Central memory CD4-positive, alpha-beta T cell (primary cell): ENCODE data around the gene NRXN3.

Experiments
- DNase-seq: peaks from one replicate; pipeline ENCODE4 v3.0.0; 2022

NRXN3 gene

DNA sequence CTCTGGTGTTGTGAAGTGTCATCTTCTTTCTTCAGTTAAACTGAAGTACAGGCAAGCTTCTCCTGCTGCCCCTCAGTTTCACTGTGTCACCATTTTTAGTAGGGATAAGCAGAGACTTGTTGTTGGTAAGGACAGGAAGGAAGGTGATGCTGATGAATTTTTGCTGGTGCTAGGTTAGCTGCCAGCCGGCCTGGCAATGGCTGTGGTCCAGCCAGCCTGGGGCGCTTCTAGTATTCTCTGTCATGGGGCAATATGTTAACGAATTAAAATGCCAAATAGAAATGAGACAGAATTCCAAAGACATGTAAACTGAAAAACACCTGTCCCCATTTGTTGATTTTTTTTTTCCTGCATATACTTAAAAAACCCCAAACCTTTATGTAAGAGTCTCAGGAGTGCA lies 1438.3 kb downstream of the NRXN3 start:
- no peak for DNase-seq

DNA sequence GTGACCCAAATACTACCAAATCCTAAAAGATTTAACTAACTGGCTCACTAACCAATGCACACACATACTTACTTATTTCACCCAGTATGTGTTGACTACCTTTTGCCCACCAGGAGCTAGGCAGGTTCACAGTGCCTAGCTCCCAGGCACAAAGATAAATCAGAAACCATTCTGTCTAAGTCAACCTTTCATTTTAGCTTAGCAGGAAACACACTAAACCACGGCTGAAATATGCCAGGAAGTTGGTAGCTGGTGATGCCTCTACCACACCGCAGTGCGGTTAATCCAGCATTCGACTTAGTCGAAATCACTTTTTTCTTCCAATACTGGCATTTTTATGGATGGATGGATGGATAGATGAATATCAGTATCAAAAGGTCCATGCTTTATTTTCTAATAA lies 1443.5 kb downstream of the NRXN3 start:
- DNase-seq: no peak

DNA sequence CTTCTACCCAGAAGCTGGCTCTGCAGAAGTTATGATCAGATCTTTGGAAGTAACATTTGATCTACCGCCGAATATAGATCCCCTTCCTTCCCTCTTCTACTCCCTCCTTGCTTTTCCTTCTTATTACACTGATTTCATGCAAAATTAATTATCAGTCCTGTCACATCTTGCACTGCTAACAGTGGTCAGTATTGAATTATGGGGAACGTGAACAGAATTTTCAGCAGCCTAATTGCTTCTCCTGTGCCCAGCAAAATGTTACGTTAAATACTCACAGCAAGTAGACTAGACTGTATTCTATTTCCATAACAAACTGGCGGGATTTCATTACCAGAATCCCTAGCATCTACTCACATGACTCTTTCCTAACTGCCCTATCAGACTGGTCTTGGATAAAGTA lies 1444.3 kb downstream of the NRXN3 start:
- DNase-seq: no peak

DNA sequence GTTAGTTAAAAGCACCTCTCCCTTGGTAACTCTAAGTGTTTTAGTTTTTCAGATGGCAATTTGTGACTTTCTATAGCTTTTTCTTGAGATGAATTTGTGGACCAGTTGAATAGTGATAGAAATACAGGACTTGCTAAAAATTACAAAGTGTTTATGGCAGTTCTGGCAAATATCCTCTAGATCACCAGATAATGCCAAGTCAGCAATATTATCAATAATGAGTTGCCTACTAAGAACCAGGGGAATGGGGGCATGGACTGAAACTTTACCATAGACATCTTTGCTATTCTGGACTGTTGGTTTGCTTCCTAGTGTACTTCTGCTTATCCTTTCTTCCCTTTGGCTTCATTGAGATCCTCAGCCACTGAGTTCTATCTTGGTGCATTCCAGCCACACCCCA lies 1456.9 kb downstream of the NRXN3 start:
- no peak for DNase-seq

DNA sequence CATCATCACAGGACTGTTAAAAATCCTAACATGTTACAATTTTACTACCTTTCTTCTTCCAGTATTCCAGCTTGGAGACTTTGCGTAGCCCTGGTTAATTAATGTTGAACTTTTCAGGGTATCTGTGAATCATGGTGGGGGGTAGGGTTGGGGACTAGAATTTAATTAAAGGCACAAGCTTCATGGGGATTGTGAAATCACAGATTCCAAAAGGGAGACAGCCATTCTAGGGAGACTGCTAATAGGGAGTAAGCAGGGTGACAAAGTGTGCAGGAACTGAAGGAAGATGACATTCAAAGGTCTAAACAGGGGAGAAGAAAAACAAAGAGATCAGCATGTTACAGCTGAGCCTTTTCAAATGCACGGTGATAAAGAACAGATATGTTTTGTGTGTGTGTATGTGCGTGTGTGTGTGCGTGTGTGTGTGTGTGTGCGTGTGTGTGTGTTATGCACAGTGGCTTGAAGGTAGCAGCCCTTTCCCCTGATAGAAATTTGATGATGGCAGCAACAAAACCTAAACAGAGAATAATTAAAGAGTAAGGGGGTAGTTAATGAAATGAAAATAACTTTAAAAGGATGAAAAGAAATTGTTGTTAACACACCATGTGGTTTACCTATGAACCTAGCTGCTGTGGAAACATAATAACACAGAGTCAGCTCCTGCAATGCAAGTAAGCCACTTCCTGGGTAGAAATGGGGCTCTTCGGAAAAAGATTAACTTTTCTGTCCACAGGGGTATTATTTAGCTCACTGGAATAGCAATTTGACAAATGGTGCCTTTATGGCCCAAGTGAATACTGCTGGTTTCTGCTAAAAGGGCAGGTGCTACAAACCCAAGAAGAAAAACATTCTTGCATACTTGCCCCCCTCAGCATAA lies 1459.5 kb downstream of the NRXN3 start:
- no peak for DNase-seq

DNA sequence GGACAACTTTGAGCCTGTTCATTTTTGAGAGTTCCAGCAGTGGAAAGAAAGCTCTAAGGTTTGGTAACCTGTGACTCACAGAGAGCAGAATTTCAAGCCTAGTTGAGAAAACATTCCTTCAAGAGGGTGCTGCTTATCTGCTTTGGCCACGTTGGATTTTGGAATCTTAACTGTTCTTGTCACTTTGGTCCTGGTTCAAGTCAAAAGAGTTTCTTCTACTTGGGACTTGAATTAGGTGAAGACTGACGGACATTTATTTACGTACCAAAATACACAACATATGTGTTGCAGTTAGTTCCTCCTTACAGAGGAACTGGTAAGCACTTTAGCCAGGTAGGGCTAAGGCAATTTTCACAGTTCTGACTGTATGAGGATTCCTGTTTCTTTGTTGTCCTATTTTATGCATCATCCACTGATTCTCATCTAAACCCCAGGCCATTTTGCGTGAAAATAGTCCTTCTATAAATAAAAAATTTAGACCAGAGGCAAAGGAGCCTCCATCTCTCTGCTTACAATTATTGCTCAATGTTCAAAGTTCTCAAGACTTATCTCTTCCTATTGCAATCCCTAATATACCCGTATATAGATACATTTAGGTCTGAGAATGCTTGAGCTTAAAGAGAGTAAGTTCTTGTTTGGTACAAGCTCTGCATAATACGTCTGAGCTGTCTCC lies 1460.3 kb downstream of the NRXN3 start:
- DNase-seq: no peak

DNA sequence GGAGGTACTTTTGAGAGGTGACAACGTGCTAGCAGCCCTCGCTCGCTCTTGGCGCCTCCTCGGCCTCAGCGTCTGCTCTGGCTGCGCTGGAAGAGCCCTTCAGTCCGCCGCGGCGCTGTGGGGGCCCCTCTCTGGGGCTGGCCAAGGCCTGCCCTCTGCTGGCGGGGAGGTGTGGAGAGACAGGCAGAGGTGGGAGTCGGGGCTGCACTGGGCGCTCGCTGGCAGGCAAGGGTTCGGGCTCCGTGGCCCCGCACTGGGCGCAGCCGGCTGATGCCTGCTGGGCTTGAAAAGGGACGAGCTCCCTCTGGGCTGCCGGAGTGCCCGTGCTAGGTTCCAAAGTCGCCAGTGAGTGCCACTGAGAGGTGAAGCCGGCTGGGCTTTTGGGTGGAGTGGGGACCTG lies 1461.1 kb downstream of the NRXN3 start:
- DNase-seq: no peak

DNA sequence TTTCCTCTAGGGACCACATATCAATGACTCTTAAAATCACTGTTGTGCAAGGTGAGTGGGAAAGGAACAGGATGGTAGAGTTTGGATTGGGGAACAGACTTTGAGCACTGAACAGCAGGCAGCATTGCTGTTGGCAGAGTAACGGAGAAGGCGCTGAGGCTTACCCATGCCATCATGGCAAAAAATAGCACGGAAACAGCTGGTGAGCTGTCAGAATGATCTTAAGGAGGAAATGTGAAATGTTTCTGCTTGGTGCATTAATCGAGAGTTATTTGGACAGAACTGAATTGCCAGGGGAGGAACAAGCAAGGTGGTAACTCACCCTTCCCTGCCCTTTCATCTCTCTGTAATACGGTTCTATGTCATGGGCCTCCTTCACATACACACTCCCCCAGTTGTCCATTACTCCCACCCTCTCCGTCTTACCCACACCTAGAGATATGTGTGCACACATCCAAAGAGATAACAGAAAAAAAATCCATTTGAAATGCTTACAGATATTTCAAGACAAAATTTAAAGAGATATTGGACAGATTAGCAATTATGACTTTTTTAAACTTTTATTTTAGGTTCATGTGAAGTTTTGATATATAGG lies 1468.6 kb downstream of the NRXN3 start:
- no peak for DNase-seq

DNA sequence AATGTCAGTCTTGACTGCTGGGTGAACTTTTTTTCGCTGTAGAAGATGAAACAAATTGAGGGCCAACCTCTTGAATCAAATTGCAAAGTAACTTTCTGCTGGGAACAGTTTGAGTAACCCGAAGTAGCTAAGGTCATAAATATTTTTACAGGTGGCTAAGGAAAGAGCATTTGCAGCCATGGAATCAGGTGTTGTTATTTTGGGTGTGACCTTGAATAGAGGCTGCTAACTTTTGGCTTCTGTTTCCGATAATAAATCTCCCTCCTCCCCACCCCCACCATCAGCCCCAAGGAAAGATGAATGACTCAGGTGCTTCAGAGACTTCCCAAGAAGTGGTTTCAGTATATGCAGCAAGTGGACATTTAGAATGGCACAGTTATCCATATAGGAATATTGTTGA lies 1469.4 kb downstream of the NRXN3 start:
- DNase-seq: no peak

DNA sequence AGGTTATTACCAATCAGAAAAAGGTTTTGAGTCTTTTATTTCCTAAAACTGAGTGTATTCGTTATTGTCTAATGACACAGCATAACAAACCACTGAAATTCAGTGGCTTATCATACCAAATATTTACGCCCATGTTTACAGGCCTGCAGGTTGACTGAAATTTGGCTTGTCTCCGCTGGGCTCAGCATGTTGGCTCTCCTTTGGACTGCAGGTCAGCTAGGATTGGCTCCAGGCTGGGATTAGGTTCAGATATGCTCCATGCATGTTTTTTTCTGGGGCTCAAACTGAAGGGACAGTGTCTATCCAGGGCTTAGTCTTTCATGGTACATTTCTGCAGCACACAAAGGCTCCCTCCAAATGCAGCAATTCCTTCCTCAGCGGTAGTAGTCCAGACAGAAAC lies 1471.2 kb downstream of the NRXN3 start:
- no peak for DNase-seq

DNA sequence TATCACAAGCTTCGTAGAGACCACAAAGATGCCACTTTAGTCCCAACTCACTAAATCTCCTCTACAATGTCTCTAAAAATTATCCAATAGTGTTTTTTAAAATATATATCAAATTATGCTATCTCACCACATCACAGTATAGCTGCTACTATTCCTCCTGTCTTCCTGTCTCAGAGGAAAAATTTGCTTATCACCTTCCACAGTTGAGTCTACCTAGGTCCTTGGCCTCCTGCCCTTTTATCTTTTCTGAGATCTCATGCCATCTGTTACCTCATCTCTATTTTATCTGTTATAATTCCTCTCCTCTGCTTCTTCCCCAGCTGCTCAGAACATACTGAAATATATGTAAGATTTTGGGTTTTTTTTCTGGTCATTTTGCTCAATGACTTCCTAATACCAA lies 1473.0 kb downstream of the NRXN3 start:
- no peak for DNase-seq

DNA sequence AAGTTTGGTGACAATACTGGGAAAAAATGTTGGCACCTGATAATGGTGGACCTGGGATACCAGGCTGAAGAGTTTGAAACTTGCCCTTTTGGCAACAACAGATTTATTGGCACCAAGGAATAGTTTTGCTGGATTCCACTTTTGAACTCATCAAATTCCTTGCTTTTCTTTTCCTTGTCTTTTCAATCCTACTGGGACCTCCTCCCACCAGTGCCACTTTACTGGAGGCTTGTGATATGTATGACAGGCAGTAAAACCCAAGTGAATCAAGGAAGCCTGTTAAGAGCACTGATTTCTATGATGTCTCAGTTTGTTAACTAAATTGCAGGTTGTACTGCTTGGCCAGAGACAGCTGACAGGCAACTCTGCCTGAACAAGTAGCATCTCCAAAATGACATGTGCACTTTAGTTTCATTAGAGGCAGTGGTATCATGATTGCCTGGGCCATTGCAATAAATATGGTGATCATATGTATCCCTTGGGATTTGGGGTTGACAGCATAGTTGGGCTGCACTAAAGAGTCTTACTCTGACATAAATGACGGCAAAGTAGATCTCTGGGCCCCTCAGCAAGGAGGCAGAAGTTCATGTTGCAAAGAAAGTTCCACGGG lies 1475.7 kb downstream of the NRXN3 start:
- no peak for DNase-seq

DNA sequence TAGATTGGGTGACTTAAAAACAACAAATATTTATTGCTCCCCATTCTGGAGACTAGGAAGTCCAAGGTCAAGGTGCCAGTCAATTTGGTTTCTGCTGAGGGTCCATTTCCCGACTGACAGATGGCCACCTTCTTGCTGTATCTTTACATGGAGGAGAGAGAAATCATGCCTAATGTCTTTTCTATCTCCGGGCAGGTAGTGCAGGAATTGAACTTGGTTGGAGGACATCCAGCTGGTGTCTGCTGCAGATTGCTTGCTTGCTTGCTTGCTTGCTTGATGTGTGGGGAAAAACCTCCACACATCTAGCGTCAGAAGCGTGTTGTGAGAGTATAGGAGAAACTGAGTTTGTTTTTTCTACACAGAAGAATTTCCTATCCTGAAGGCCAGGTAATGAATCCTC lies 1479.7 kb downstream of the NRXN3 start:
- DNase-seq: no peak

DNA sequence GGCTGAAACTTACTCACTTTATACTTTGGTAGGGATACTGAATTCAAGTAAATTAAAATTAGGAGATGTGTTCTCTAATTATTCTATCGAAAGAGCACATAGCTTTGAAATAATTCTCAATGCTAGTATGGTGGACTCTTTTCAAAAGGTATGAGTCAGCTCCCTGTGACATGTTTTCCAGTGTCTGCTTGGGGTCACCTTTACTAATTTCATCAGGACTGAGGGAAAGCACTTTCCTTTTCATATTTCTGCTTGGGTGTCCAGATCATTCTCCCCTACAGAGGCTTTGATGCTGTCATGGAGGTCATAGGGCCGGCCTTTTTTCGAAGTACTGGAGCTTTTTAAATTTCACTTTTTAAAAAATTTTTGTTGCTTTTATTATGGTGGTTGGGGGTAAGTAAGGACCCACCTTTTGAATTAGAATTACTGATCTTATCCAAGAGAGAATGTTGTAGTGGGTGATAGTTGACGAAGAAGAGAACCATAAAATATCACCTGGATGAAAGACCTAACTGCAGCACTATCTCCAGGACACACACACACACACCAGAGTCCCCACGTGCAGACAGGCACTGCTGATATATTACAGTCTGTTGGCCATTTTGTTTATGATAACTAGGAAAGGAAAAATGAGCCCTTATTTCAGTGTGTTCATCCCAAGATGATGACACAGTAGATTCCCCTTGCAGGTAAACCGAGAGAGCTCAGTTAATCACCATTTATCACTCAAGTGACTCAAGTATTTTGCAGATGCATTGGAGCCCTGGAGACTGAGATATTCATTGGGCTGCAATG lies 1482.5 kb downstream of the NRXN3 start:
- no peak for DNase-seq

DNA sequence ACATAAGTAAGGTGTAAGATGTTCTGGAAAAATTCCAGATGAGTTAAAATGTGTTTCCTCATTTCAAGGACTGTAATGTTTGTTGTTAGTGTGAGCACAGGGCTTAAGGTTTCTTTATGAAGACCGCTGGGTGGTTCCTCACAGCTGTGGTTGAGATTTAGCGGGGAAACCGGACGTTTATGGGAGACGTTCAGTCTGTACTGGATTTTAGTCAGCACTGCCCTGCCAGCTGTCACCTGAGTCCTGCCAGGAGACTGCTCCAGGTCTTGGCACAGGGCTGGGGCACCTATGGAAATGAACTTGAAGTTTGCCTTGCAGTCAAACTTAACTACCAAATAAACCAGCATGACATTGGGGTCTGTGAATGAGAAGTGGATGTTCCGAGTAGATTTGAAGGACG lies 1485.9 kb downstream of the NRXN3 start:
- DNase-seq: no peak

DNA sequence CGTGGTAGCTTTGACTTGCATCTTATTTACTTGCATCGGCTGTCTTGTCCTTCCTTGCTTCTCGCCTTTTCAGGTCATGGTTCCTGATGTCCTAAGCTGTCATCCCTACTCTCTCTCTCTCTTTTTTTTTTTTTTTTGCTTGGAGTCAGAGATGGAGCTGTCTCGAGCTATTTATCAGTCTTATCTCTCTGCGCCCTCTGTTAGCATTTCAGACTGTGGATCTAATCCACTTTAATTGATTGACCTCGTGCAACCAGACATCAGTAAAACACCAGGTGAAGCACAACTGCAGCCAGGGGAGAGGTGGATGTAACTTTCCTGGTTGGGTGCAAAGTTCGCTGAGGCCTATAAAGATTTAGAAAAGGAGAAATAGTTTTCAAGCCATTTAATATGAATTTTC lies 1486.3 kb downstream of the NRXN3 start:
- no peak for DNase-seq

DNA sequence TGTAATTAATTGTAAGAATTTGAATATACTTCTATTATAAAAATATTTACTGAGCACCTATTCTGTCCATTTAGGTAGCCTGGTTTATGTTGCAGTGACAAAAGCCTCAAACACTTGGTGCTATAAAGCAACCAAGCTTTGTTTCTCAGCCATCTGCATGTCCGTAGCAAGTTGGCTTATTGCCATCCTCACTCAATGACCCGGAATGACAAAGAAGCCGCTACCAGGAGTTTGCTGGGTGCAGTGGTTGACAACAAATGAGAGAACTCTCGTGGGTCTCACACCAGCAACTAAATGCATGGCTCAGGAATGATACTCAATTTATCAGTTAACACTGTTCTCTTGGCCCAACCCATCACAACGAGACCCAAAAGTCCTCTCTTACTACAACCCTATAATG lies 1488.0 kb downstream of the NRXN3 start:
- no peak for DNase-seq

DNA sequence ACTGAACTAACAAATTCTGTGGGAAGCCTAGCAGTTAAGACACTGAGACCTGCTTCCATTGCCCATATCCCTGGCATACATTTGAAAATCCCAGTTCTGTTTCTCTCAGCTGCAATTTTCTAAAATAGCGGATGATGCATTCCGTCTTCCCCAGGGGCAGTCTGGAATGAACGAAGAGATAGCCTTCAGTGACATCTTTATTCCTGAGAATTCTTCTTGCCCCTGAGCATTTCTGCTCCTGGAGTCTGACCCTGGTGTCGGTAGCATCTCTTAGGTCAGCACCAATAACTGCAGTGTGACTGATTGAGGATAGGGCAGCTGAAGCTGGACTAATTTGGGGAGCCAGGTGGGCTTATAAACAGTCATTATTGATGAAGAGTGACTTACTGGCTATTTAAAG lies 1488.6 kb downstream of the NRXN3 start:
- DNase-seq: no peak

DNA sequence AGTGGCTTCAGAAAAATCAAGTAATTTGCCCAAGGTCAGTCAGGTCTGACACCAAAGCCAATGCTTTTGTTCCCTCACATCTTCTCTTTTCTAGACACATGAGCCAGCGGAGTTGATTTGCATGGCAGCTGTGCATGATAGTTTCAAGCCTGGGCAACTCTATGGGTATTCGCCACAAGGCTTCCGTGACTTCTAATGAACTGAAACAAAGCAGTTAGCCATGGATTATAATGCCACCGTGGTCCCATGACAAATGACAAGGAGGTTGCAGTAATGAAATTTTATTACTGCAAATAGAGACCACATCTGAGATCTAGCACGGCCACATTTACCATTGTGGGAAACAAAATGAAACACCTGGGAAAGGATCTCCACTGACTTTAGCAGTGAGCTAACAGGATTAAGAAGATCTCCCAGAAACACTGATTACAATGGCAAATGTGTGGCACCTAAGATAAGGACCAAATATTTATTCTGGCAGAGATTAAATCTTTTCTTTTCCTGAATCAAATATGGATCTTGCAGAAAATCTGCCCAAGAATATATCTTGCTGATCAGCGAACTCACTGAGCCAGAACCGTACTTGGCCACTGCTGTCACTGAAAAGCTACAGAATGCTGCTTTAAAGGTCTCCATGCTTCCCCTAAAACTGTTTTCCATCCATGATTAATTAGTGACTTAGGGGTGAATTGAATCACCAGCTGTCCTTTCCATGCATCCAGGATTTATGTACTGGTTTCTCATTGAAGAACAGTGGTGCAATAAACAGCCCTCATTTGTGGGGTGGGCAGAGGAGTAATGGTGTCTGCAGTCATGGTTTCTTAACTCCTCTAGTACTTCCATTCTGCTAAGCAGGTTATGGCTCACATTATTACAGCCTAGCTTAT lies 1490.1 kb downstream of the NRXN3 start:
- DNase-seq: no peak

DNA sequence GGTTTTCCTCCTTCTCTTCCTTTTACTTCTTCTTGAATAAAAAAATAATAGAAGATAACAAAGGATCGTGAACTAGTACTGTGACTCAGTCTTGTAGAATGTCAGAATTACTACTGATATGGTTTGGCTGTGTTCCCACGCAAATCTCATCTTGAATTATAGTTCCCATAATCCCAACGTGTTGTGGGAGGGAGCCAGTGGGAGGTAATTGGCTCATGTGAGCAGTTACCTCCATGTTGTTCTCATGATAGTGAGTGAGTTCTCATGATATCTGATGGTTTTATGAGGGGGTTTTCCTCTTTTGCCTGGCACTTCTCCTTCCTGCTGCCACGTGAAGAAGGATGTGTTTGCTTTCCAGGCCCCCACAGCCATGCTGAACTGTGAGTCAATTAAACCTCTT lies 1491.6 kb downstream of the NRXN3 start:
- DNase-seq: no peak

DNA sequence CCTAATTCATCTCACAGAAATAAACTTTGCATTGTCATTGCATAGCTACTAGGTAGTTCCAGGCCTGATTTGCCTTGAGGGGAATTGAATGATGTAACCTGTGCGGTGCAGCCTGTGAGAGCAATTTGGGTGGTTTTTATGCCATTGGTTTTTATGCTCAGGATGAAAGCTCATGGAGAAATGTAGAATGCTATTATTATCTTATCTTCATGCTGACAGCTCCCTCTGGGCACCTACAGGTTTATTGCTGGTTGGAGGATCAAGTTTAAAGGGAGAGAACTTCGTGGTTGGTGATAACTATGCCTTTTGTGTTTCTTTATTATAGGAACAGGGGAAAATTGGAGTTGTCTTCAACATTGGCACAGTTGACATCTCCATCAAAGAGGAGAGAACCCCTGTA lies 1493.3 kb downstream of the NRXN3 start:
- no peak for DNase-seq

DNA sequence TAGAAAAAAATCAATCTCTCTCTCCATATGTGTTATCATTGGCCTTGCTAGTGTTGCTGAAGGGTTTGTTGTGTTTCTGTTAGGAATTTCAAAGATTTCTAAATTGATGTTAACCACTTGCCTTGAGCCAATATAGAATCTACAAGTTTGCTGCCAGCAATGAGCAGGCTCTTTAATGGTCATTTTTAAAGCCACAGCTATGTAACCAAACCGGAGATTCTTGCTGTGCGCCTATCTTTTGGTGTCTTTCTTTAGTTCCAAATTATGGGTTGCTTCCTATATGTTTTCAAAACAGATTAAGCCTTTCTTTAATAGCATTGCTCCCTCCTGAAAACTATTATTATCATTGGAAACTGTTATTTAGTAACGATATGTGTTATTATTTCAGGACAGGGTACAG lies 1495.4 kb downstream of the NRXN3 start:
- DNase-seq: no peak
